ENCODE data around the gene THUMPD1.

Gene THUMPD1

DNA sequence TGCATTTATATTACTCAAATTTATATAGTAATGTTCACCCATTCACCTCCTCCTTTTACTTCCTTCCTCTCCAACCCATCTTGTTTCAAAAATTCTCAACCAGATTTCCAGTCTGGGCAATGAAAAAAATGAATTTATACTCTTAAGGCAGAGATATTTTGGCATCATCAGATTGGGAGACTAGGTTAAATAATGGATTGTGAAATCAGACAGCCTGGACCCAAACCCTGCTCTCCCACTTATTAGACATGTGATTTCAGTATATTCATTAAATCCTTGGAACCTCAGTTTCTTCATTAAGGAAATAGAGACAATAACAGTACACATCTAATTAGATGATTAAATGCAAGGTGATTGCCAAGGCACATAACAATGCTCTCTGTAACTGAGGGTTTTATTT lies 52.0 kb downstream of the THUMPD1 start:
- no peak for DNase-seq

DNA sequence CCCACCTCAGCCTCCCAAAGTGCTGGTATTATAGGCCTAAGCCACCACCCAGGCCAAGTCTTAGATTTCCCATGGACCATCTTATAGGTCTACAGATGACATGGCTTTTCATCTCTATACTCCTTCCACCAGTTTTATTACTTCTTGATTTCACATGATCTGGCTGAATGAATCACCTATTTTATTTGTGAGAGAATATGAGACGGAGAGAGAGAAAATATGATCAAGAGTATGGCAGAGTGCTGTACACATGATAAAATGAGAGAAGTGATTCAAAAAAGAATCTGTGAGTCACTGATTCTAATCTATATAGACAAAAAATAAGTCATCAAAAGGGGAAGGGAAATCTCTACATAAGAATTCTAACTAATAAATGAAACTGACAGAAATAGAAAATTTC lies 57.8 kb downstream of the THUMPD1 start:
- no peak for DNase-seq

All from right forelimb (tissue), 1 donor.